ENCODE data around the gene ZNF485.
"Not testable (repeated sequence)": the region's sequence is repeated elsewhere in the genome, so short reads cannot be mapped to it uniquely, and the experiment has no call there.

Gene ZNF485

DNA sequence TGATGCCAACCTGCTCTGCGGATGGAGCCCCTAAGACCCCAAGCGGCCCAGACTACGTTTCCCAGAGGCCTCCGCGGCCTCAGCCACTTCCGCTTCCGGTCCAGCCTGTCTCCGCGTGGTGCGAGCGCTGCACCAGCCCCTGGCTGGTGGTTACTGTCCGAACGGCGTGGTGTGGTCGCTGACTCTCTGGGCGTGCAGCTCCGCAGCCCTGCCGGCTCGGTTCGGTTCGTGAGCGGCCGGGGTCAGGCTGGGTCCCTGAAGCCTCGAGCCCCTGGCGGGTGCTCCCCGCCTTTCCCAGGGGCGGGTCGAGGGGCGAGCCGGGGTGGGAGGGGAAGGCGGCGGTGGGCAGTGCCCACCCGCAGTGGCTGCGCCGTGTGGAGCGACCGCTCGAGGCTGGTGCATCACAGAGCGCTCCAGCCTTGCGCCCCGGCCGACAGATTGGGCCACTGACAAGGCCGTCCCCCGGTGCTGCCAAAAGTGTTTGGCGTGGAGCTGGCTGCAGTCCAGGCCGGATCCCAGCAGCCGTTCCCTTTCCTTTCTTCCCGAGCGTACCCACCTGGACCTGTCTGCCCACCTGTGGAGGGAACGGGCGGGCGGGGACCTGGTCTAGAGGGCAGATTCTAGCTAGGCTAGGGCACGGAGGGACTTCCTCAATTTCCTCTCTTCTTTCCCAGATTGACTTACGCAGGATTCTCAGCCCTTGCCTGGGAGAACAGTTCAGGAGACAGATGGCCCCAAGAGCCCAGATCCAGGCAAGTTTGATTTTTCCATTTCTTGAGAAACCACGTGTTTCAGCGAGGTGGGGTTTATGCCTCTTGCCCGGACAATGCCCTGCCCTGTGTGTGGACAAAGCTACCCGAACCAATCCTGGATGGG lies at the start of gene ZNF485:
TSS of gene ZNF485 (plus strand) at position 116 of the 876 bp plus-strand sequence. CDS start at position 729, 613 bp downstream.
- DNase-seq (ENCODE audit: low spot score): peak; percentile 59

- DNase-seq (ENCODE audit: low spot score): no peak
Measured at GRCh38 chr10:43557214-43557613, 49.0 kb upstream of the ZNF485 start.

GRCh38 chr10:43569681-43570080 lies 36.6 kb upstream of the ZNF485 start:
- no peak for DNase-seq (ENCODE audit: low spot score)

- no peak for DNase-seq (ENCODE audit: low spot score)
Measured at GRCh38 chr10:43570971-43571370, 35.3 kb upstream of the ZNF485 start.

DNA sequence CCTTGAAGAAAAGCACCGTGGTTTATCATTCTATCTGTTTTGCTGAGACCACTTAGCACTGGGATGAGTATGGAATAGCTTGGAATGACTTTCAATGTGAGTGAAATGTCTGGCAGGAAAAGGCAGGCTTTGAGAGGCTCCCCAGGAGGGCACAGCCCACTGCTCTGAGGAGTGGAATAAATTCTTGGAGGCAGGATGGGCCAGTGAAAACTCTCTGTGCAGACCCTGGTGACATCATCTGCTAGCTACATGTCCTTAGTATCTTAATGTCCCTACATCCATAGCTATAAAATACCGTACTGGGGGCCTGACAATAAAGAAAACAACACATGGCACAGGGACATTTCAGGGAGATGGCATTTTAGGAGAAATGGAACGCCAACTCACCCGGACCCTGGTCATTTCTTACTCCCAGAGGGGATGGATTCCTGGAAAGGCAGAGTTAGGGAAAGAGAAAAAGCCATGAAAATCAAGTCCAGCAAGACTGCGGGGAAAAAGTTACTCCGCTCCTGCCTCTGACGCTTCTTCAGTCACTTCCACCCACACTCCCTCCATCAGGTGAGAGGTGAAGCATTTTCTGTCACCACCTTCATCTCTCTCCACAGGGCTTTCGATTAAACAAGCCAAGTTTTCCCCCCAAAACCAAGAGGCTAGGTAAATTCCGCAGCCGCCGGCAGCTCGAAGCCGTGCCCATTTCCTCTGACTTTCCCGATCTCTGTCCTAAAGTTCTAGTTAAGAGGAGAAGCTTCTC lies 32.8 kb upstream of the ZNF485 start:
- DNase-seq (ENCODE audit: low spot score): no peak

GRCh38 chr10:43574001-43574892 lies 32.0 kb upstream of the ZNF485 start, which contains the start of gene ZNF239:
TSS of gene ZNF239 (minus strand) at chr10:43574616. CDS start at chr10:43558079, 16,537 bp downstream.
- peak; percentile 66 for DNase-seq (ENCODE audit: low spot score)

GRCh38 chr10:43574906-43575305 lies 31.3 kb upstream of the ZNF485 start:
- no peak for DNase-seq (ENCODE audit: low spot score)

DNA sequence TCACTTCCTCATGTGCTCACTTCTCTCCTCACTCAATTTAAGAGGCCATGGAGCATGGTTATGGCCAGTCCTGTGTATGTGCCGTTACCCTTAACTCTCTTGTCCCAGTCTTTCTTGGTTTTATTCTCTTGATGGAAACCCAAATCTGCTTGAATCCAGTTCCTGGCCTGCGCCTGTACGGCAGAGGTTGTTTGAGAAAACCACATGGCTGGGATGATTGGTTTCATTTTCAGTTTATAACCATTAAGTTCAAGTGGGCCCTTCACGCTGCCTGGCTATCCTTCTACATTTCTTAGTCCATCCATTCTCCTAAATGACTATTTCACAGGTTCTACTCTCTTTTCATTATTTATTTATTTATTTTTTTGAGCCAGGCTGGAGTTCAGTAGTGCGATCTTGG lies 30.2 kb upstream of the ZNF485 start:
- no peak for DNase-seq (ENCODE audit: low spot score)

GRCh38 chr10:43576580-43576979 lies 29.7 kb upstream of the ZNF485 start:
- no peak for DNase-seq (ENCODE audit: low spot score)

- DNase-seq (ENCODE audit: low spot score): no peak
Measured at GRCh38 chr10:43584051-43584450, 22.2 kb upstream of the ZNF485 start.

- DNase-seq (ENCODE audit: low spot score): no peak
Measured at GRCh38 chr10:43585046-43585445, 21.2 kb upstream of the ZNF485 start.

DNA sequence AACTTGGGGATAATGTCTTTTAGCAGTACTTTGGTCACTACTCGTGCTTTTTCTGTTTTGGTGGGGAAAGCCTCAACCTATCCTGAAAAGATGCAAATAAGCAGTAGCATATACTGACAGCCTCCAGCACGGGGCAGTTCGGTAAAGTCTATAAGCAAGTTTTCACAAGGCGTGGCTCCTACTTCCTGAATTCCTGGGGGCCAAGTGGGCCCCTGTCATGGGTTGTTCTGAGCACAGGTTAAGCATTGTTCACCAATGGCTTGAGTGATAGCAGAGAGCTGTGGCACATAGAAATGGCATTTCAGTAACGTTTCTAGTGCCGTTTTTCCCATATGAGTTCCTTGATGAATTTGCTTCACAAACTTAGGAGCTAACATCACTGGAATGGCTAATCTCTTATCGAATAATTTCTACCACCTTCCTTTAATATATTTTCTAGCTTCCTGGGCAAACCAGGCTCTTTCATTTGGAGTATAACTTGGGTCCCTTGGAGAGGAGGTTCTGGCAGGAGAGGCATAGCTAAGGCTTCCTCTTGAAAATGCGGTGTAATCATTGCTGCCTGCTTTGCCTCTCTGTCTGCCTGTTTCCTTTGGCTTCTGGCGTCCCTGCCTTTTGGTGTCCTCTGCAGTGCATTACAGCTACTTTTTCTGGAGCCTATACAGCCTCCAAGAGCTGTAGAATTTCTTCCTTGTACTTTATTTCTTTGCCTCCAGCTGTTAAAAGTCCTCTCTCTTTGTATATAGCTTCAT lies 20.1 kb upstream of the ZNF485 start:
- no peak for DNase-seq (ENCODE audit: low spot score)

- DNase-seq (ENCODE audit: low spot score): not testable (repeated sequence)
Measured at GRCh38 chr10:43586730-43587115, 19.5 kb upstream of the ZNF485 start.

DNA sequence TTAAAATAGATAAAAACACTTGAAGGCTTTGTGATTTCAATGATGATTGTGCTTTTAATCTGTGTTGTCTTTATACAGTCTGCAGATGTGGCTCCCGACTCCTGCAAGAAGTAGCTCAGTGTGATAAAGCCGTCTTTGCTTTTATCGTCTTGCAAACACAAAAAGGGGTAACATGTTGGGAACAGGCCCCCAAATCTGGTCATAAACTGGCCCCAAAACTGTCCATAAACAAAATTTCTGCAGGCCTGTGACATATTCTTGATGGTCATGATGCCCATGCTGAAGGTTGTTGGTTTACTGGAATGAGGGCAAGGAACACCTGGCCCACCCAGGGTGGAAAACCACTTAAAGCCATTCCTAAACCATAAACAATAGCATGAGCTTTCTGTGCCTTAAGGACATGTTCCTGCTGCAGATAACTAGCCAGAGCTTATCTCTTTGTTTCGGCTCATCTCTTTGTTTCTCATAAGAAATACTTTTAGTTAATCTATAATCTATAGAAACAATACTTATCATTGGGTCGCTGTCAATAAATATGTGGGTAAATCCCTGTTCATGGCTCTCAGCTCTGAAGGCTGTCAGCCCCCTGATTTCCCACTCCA lies 14.8 kb upstream of the ZNF485 start:
- DNase-seq (ENCODE audit: low spot score): no peak

GRCh38 chr10:43594944-43595589 lies 11.2 kb upstream of the ZNF485 start:
- peak; percentile 71 for DNase-seq (ENCODE audit: low spot score)

DNA sequence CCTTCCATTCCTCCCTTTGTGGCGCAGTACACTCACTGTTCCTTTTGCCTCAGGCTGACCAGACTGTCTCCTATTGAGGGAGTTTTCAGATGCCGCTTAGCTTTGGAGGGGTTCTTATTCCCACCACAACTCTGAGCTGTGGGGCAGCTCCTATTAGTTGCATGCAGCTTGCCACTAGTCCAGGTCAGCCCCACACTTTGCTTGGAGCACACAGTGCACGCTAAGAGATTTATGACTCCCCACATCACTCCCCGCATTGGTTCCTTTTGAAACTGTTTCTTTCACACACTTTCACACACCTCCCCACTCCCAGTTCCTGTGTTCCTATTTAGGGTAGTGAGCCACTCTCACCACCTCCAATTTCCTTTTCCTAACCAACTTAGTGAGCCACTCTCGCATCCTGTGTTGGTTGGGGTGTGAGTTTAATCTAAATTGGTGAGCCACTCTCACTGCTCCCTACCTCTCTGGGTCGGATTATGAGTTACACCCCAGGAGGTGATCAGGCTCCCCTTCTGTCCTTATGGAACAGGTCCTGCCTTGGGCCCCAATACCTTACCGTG lies 10.4 kb upstream of the ZNF485 start:
- peak; percentile 64 for DNase-seq (ENCODE audit: low spot score)

- DNase-seq (ENCODE audit: low spot score): no peak
Measured at GRCh38 chr10:43596546-43596945, 9.7 kb upstream of the ZNF485 start.

- no peak for DNase-seq (ENCODE audit: low spot score)
Measured at GRCh38 chr10:43598446-43598845, 7.8 kb upstream of the ZNF485 start.

DNA sequence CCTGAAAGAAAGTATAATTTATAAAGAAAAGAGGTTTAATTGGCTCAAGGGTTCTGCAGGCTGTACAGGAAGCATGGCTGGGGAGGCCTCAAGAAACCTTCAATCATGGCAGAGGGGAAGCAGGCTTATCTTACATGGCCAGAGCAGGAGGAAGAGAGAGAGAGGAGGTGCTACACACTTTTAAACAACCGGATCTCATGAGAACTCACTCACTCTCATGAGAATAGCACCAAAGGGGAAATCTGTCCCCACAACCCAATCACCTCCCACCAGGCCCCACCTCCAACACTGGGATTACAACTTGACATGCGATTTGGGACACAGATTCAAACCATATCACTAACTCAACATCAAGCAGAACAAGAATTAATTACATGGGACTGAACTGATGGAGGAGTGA lies 6.9 kb upstream of the ZNF485 start:
- no peak for DNase-seq (ENCODE audit: low spot score)

- DNase-seq (ENCODE audit: low spot score): not testable (repeated sequence)
Measured at GRCh38 chr10:43601576-43601975, 4.7 kb upstream of the ZNF485 start.
